Mammary epithelial cell (primary cell): Measurements from ENCODE around the gene L3MBTL4.

ENCODE experiments used
- EZH2 ChIP-seq: IDR thresholded peaks from 2 replicates; pipeline ENCODE4 v1.6.1; 2012; ENCODE audit warnings: low read length, inconsistent platforms, borderline replicate concordance
- TF ChIP-seq, protein P1 (sequence below), 2 donors: IDR thresholded peaks in 1 of 2; conservative IDR thresholded peaks in 1 of 2; 2 replicates each; pipeline ENCODE4 v1.5.1; 2011 to 2012; ENCODE audit warnings: inconsistent platforms in 2 of 2, low read length in 2 of 2, mild to moderate bottlenecking in 2 of 2, control low read depth in 1 of 2, low read depth in 1 of 2; ENCODE audit not compliant: insufficient read depth in 1 of 2; ENCODE audit errors: extremely low read depth in 1 of 2

DNA sequence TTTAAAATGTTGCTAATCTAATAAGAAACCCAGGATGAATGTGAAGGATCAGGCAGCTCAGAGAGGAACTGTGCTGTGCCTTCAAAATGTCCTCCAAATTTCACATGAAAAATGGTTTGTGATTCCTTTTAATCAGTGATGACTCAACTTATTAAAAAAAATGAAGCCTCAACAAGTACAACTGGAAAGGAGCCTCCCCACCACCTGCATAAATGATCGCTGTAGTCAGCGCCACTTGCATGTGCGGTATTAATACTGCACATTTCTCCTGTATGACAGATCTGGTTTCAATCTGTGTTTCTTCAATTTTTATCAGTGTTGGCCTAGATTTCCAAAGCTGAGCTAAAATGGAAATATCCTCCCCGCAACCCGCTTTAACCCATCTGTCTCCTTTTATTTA lies 404.4 kb downstream of the L3MBTL4 start:
- TF ChIP-seq, protein P1, sequence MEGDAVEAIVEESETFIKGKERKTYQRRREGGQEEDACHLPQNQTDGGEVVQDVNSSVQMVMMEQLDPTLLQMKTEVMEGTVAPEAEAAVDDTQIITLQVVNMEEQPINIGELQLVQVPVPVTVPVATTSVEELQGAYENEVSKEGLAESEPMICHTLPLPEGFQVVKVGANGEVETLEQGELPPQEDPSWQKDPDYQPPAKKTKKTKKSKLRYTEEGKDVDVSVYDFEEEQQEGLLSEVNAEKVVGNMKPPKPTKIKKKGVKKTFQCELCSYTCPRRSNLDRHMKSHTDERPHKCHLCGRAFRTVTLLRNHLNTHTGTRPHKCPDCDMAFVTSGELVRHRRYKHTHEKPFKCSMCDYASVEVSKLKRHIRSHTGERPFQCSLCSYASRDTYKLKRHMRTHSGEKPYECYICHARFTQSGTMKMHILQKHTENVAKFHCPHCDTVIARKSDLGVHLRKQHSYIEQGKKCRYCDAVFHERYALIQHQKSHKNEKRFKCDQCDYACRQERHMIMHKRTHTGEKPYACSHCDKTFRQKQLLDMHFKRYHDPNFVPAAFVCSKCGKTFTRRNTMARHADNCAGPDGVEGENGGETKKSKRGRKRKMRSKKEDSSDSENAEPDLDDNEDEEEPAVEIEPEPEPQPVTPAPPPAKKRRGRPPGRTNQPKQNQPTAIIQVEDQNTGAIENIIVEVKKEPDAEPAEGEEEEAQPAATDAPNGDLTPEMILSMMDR (conservative IDR thresholded peaks at IDR 0.05 in 1 of 2, IDR thresholded peaks at IDR 0.05 in 1 of 2; ENCODE audit: extremely low read depth in 1 of 2, insufficient read depth in 1 of 2, low read depth in 1 of 2, low read length in 2 of 2), result no peak
- no peak for TF ChIP-seq EZH2
